Embryonic facial prominence (tissue), 1 donor: Measurements from ENCODE around the gene TMPRSS3.
"Not testable (repeated sequence)": the region's sequence is repeated elsewhere in the genome, so short reads cannot be mapped to it uniquely, and the experiment has no call there.

ENCODE experiments used
- DNase-seq: peaks from one replicate; pipeline ENCODE4 v3.0.0-alpha.2; 2016; ENCODE audit errors: extremely low spot score

Gene TMPRSS3

DNA sequence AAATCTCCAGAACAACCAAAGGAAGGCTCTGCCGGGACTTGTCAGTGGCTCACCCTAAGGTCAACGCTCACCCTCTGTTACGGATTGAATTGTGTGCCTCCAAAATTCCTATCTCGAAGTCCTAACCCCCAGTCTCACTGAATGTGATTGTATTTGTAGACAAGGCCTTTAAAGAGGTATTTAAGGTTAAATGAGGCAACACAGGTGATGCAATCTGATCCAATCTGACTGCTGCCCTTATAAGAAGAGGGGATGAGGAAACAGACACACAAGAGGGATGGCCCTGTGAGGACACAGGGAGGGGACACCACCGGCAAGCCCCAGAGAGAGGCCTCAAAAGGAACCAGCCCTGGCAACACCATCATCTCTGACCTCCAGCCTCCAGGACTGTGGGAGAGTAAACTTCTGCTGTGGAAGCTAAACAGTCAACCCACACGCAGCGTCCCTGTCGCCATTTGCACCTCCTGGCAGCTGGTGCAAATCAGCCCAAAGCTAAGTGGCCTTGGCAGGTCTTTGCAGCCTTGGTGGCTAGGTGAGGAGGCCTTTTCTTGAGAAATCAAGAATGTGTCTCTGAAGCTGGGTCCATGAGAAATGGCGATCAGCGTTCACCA is 32.1 kb upstream of the TMPRSS3 start:
- DNase-seq, result no peak

DNA sequence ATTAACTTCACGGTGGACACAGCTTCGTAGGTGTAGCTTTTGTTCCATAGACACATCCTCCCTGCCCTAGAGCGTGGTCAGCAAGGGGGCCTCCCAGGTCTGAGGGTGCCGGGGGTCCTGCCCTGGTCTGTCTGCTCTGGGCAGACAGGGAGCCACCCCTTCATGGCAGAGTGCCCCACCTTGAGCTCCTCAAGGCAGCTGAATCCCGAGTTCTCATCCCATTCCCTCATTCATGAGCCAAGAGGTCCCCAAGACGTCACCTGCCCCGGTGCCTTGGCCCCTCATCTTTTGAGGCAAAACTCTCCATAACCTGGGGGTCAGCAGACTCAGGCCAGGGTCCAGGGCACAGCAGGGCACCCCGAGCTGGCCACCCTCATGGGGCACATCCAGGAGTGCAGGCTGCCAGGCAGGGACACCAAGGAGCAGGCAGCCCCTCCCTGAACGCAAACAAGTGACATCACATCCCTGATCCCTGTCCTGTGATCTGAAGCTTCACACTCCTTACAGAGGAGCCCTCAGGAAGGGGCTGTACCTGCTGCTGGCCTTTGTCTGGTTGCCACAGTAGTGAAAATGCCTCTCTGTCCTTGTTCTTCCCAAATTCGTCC is 31.1 kb upstream of the TMPRSS3 start:
- DNase-seq, result no peak

DNA sequence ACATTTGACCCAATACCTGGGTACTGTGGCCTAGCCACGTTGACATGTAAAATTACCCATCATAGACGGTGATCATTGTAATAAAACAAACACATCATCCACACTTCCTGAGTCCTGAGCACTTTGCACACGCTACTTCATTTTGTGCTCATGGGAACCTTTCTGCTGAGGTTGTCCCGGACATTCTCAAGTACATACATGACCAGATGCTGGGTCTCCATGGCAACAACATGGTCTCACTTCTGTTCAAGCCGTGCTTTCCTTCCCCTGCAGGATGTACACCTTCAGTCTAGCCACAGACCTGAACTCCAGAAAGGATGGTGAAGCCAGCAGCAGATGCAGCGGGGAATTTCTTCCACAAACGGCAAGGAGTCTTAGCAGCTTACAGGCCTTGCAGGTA is 30.6 kb upstream of the TMPRSS3 start:
- no peak for DNase-seq

DNA sequence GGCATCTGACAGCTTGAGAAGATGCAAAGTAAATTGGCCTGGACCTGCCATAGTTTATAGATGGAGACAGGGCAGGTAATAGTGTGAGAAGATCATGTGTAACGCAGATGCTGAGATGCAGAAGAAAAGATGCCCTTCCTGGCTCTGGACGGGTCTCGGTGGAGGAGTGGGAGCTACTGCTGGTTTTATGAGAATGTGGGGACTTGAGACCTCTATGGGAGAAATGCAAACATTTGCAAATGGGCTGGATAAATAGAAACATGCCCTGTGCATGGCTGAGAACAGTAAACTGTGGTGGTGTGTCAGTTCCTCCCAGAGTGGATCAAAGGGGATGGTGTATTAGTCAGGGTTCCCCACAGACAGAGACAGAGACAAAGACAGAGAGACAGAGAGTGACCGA is 29.7 kb upstream of the TMPRSS3 start:
- DNase-seq, result no peak

DNA sequence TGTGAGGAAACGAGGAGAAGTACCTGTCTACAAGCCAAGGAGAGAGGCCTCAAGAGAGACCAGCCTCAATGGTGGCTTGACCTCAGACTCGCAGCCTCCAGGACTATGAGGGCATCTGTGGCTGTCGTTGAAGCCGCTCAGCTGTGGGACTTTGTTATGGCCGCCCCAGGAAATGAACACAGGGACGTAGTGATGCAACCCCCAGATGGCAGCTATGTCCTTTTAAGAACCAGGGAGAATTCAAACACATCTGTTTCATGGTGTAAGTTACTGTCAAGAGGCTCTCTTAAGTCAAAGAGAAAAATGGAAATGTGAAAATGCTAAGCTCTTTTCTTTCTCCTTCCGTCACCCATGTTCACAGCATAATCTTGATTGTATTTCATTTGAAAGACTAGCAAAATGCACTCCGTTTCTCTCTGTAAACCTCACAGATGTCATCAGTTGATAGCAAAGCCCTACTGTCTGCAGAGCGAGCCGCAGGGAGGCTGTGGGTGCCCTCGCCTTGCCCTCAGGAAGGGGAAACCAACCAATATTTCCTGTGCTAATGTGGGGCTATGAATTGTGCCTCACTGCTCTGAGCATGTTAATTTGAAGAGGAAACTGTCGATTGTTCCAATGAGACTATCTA is 29.2 kb upstream of the TMPRSS3 start:
- DNase-seq, result no peak

DNA sequence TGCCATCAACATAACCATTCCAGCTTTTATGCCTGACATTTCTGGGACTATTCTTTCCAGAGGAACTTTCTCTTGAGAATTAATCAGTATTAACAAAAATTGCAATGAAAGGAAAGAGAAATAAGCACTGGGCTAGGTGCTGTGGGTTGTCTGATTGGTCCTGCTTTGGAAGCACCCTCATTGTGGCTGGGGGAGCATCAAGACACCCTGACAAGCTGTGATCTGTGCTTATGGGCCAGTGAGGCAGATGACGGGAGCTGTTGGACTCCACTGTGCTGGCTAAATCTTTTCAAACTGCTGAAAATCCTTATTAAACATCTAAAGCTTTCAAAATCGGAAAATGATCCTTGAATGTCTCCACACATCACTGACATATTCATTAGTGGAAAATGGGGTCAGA is 27.8 kb upstream of the TMPRSS3 start:
- DNase-seq, result no peak

DNA sequence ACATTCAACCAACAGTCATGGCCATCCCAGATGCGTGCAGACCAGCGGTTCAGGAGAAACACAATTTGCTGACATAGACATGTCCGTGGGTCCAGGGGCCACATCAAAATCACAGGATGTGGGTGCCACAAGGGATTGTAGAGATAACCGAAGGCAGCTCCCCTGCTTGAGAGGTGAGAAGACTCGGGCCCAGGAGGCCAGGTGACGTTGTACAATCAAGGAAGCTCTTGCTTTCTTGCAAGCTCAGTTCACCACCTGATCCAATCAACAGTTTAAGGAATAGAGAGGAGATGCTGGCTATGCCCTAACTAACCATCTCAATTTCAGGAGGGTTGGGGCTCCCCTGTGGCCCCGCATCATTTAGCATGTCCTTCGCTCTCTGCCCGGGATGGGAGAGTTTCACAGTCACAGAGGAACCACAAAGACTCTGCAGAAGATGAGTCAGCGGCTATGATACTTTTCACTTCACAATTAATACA is 27.4 kb upstream of the TMPRSS3 start:
- no peak for DNase-seq

DNA sequence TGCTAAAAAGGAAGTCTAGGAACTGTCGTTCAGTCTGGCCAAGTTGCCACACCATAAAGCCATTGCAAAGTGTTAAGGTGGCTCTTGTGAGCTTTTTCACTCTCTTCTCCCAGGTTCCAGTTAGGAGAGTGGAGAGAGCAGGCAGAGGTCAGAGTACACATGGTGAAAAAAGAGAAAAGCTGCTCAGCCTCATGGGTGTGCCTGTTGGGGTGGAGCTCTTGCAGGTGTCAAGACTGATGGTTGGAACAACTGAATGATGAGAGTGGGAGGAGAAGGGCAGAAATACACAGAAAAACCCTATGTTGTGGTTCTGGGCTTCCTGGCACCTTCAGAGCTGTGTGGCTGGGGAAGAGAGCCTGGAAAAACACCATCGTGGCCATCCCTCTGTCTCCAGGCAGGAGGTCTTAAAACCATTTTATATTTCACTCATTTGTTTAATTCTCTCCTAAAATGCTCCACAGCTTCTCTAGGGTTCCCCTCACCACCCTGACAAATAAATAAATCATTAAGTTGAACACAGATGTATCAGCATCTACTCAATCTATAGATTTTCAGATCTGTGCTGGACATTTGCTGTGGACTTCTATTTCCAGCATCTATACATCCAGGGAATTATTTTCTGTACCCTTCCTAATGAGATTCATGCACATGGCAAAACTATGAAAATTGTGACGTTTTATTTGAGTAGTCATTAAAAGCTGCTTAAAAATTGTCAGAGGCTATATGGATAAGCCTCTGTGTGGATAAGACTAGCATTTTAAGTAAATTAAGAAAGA is 25.4 kb upstream of the TMPRSS3 start:
- DNase-seq, result no peak

DNA sequence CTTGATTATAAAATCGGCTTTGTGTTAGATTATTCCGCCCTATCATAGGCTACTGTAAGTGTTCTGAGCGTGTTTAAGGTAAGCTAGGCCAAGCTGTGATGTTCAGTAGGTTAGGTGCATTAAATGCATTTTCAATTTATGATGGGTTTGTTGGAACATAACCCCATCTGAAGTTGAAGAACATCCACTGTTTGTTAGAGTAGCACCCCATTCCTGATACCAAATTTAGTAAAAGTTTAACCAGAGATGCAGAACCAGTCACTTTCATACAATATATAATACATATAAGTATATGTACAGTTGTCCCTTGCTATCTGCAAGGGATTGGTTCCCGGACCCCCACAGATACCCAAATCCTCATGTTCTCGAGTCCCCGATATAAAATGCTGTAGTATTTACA is 24.0 kb upstream of the TMPRSS3 start:
- no peak for DNase-seq

DNA sequence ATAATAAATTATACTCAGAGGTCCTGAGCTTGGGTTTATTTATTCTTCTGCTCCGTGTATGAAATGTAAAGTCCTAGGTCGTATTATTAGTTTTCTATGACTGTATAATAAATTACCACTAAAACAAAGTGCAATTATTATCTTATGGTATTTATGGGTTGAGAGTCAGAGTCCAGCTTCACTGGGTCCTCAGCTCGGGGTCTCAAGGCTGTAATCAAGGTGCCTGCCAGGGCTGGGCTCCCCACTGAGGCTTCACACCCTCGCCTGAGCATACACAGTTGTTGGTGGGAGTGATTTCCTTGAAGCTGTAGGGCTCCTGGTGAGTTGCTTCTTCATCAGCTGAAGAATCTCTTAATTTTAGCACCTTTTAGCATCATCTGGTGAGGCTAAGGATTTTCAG is 23.0 kb upstream of the TMPRSS3 start:
- no peak for DNase-seq

DNA sequence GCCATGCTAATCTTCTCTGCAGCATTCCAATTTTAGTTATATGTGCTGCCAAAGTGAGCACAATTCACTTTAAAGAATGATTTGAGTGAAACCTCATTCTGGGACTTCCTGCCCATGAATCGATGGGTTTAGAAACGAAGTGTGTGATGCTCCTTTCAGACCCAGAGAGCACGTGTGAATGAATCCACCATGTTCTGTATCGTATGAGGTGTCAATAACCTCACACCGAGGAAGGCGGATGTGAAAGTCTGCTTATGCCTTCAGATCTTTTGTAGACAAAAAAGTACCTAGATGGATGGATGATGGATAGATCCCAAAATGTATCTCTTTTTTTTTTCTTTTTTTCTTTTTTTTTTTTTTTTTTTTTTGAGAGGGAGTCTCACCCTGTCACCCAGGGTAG is 21.7 kb upstream of the TMPRSS3 start:
- no peak for DNase-seq

DNA sequence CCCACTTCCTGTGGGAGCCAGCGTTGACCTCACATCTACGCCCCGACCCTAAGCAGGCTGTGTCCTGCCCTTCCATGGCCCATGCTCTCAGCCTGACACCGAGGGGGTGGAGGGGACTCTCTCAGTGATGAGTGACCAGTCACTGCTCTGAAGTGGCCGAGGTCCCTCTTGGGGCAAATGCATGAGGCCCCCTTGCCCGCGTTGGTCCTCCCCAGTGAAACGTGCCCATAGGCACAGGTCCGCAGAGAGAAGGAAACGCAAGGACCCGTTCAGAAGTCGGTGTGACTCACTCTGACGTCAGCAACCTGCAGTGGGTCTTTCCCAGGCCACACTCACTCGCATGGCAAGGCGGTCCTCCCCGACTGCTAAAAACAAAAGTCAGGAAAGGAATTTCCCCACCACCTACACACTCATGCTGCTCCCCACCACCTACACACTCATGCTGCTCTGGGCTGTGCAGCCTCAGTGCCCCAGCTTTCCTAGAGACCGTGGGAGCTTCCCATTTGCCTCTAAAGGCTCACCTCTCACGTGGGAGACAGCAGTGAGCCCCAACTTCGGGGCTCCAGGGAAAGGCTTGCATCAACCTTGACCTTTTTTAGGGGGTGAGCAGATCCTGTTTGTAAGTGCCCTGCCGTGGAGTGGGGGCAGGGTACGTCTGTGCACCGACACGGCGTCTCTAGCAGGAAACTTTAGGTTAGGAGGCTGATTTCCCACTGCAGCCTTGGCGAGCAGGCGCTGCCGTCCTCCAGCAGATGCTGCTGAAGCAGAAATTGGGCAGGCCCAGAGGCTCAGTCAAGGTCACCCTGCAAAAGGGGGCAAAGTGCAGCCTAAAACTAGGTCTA is 19.3 kb upstream of the TMPRSS3 start:
- DNase-seq, result no peak

DNA sequence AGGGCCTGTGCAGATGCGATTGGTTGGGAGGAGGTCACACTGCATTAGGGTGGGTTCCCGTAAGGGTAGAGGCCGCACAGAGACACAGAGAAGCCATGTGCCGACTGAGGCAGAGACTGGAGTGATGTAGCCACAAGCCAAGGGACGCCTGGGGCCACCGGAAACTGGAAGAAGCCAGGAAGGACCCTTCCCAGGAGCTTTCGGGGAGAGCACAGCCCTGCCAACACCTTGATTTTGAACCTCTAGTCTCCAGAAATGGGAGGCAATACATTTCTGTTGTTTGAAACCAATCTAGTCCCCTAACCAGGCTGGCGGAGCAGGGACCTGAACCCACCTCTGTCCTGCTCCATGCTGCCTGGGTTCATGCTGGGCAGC is 18.7 kb upstream of the TMPRSS3 start:
- no peak for DNase-seq

DNA sequence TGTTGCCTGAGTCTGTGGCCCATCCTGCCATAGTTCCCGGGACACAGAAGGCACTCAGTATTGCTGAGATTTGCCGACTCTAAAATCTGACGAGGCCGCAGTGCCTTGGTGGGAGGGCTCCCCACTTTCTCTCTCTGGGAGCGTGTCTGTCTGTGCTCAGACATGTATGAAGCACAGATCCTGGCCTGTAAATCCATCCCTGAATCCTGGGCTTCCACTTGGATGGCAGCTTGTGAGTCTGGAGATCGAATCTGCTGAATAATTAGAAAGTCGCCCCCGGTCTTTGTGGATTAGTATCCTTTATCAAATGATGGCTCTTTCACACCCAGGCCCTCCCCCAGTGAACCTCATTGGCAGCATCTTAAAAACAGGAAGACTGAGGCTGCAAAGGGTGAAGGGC is 18.2 kb upstream of the TMPRSS3 start:
- DNase-seq, result no peak

DNA sequence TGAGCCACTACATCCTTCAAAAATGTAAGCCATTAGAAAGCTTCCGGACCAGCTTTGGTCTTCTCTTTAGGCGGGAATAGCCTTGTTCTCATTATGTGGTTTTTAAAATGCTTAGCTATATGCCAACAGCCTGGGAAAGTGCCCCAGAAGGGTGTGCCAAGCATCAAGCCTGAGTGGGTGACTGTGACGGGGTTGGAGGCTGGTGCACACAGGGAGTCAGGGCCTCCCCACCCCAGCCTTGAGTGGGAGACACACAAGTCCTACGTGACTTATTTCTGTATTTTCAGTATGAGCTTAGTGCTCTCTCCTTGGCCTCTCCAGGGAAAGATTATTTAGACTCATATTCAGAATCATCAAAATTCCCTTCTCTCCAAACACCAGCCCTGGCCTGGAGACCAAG is 17.6 kb upstream of the TMPRSS3 start:
- DNase-seq, result no peak

DNA sequence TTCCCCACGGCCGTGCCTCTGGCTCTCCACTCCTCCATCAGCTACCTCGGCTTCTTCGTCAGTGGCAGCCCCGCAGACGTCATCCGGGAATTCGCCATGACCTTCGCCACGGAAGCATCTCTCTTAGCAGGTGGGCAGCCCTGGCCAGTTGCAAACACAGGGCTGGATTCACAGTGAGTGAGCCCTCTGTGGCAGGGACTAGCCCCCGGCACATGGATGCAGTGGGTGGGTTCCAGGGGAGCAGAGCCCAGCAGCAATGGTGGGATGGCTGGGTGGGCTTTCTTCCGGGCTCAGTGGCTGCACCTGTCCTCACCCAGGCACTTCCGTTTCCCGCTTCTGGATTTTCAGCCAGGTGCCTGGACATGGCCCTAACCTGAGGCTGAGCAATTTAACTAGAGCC is 17.2 kb upstream of the TMPRSS3 start:
- DNase-seq, result no peak

DNA sequence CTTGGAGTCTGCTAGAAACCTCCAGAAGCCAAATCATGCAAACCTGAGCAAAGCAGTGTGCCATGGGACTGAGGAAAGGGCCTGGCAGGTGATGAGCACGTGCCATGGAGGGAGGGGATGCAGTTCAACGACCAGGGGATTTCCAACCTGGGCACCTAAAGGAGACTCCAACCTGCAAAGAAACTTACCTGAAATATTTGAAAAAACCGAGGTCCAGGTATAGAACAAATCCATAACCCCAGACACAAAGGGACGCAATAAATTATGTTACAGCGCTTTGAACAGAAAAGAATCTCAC is 16.7 kb upstream of the TMPRSS3 start:
- DNase-seq, result no peak

DNA sequence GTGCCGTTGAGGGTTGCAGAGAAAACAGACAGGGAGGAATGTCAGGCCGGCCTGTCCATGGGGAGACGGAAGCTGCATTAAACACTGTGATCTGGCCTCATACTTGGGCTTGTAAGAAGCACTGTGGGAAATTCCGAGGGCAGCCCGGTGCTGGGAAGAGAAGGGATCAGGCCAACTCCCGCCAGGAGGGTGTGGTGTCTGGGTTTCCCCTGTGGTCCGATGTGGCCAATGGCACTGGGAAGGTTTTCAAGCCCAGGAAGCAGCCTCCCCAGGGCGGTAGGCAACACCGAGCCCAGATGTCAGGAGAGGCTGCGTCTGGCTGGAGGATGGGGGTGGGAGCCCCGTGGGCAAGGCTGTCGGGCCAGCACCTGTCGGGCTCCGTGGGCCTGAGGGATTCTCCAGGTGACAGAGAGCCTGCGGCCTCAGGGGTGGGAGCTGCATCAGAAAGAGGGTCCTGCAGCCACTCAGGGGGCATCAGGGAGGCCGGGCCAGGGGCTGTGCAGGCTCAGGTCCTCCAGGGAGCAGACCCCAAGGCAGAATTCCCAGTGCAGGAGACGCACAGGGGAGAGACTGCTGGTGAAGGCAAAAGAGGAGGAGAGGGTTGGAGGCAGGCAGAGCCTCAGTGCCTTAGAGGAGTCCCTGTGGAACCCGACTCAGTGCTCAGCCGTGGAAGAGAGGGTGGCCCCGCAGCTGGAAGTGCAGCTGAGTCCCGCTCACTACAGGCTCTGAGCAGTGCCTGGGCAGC is 16.2 kb upstream of the TMPRSS3 start:
- no peak for DNase-seq

DNA sequence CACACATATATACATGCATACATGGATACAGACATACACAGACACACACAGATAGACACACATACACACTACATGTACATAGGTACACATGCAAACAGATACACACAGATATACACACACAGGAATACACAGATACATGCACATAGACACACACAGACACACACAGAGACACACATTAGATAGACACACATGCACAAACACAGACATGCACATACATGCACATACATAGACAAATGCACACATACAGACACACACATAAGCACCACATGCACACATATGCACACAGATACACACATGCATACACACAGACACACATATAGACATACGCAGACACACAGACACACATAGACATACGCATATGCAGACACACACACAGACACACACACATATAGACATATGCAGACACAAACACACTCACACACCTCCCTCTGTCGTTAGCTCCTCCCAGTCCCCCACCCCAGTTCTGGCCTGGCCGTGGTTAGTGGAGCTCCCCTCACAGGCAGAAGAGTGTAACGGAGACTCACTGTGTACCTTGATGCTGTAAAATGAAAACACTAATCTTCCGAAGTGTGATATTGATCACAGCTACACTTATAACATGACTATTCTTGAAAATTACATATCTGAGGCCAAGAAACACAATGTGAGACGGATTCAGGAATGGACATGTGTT is 15.5 kb upstream of the TMPRSS3 start:
- DNase-seq, result no peak

DNA sequence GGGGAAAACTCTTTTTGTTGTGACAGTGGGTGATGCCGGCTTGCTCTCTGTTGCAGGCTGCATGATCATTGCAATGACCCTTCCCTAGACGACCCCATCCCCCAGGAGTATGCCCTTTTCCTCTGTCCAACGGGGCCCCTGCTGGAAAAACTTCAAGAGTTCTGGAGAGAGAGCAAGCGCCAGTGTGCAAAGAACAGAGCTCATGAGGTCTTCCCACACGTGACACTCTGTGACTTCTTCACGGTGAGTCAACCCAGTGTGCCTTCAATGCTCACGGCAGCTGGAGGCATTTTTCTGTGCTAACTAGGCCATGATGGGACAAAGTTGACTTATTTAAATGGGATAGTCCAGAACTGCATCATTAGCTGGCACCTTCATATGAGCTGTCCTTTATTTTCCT is 13.5 kb upstream of the TMPRSS3 start:
- no peak for DNase-seq

DNA sequence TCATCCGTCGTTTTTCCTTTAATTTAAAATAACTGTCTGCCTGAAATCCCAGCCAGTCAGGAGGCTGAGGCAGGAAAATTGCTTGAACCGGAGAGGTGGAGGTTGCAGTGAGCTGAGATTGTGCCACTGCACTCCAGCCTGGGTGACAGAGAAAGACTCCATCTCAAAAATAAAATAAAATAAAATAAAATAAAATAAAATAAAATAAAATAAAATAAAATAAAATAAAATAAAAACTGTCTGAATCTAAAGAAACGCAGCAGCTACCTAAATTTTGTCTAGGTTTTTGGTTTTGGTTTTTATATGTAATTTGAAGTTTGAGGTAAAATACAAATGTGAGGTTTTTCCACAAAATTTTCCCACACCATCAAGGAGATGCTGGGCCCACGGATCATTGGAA is 12.9 kb upstream of the TMPRSS3 start:
- not testable (repeated sequence) for DNase-seq
